IMR-90 (cell line): ENCODE results near the gene INPP4A.

Experiments used
- CEBPB ChIP-seq: IDR thresholded peaks from 2 replicates; pipeline ENCODE4 v1.6.1; 2012; ENCODE audit warnings: low read depth, low read length, improper control_type of control experiment
- CTCF ChIP-seq: conservative IDR thresholded peaks from 2 replicates; pipeline ENCODE4 v1.5.1; 2012; ENCODE audit warnings: mild to moderate bottlenecking, low read depth, low read length, improper control_type of control experiment
- ELK1 ChIP-seq: fragments of 150-350 bp; IDR thresholded peaks from 2 replicates; pipeline ENCODE4 v1.6.1; 2016; ENCODE audit warnings: low read depth, mild to moderate bottlenecking, low read length, moderate library complexity, borderline replicate concordance
- FOS ChIP-seq: fragments of 150-350 bp; IDR thresholded peaks from 2 replicates; pipeline ENCODE4 v1.6.1; 2016; ENCODE audit warnings: low read depth, low read length
- MAFK ChIP-seq: IDR thresholded peaks from 2 replicates; pipeline ENCODE4 v1.6.1; 2012; ENCODE audit warnings: low read depth, low read length, improper control_type of control experiment
- MXI1 ChIP-seq: IDR thresholded peaks from 2 replicates; pipeline ENCODE4 v1.6.1; 2012; ENCODE audit warnings: low read depth, mild to moderate bottlenecking, low read length, moderate library complexity, borderline replicate concordance
- NFE2L2 ChIP-seq: fragments of 150-350 bp; IDR thresholded peaks from 2 replicates; pipeline ENCODE4 v1.6.1; 2016; ENCODE audit warnings: low read depth, mild to moderate bottlenecking, low read length
- POLR2A ChIP-seq: IDR thresholded peaks from 2 replicates; pipeline ENCODE4 v1.6.1; 2012; ENCODE audit warnings: mild to moderate bottlenecking, low read depth, low read length
- RAD21 ChIP-seq: IDR thresholded peaks from 2 replicates; pipeline ENCODE4 v1.6.1; 2012; ENCODE audit warnings: low read length, improper control_type of control experiment
- RCOR1 ChIP-seq: IDR thresholded peaks from 2 replicates; pipeline ENCODE4 v1.6.1; 2012; ENCODE audit warnings: mild to moderate bottlenecking, low read length, improper control_type of control experiment; ENCODE audit not compliant: insufficient replicate concordance
- RFX5 ChIP-seq: IDR thresholded peaks from 2 replicates; pipeline ENCODE4 v1.8.0; 2012; ENCODE audit warnings: low read depth, mild to moderate bottlenecking, low read length, moderate library complexity
- SMC3 ChIP-seq: fragments of 150-350 bp; IDR thresholded peaks from 2 replicates; pipeline ENCODE4 v1.6.1; 2016; ENCODE audit warnings: low read depth, mild to moderate bottlenecking, antibody characterized with exemption, low read length, moderate library complexity
- USF2 ChIP-seq: fragments of 150-350 bp; IDR thresholded peaks from 2 replicates; pipeline ENCODE4 v1.6.1; 2017; ENCODE audit warnings: mild to moderate bottlenecking, antibody characterized with exemption, low read length, low read depth

GRCh38 chr2:98483257-98483861 lies 38.7 kb downstream of the INPP4A start:
- TF ChIP-seq RCOR1: no peak
- no peak for TF ChIP-seq POLR2A
- no peak for TF ChIP-seq CTCF
- no peak for TF ChIP-seq RFX5
- no peak for TF ChIP-seq RAD21
- TF ChIP-seq NFE2L2: no peak
- no peak for TF ChIP-seq MXI1
- TF ChIP-seq USF2: no peak
- TF ChIP-seq CEBPB: no peak
- no peak for TF ChIP-seq SMC3
- TF ChIP-seq MAFK: no peak
- no peak for TF ChIP-seq FOS
- TF ChIP-seq ELK1: no peak
